Esophagus muscularis mucosa (tissue), 4 donors: ENCODE results near the gene TTC12. TPM values are rescaled to one million over a fixed set of nuclear protein-coding genes. Genes with fewer than 3 reads are reported as not detected.

Experiments used
- DNase-seq: peaks from one replicate; pipeline ENCODE4 v3.0.0-alpha.2; 2017; ENCODE audit errors: extremely low spot score
- H3K27ac ChIP-seq, 4 donors: fragments of 200-600 bp; sonication (generic); replicated peaks in 1 of 4; 1 replicate in 3 of 4; 2 replicates in 1 of 4; pipeline ENCODE4 v1.5.1; 2016 to 2019; ENCODE audit warnings: mild to moderate bottlenecking in 1 of 4
- H3K27me3 ChIP-seq, 4 donors: fragments of 200-600 bp; sonication (generic); one replicate each; pipeline versions ENCODE4 v1.5.1 to v1.6.0; 2016 to 2019
- H3K36me3 ChIP-seq, 4 donors: fragments of 200-600 bp; sonication (generic); one replicate each; pipeline ENCODE4 v1.5.1; 2016 to 2019
- H3K4me1 ChIP-seq, 4 donors: fragments of 200-600 bp; sonication (generic); one replicate each; pipeline ENCODE4 v1.5.1; 2016 to 2019
- H3K4me3 ChIP-seq, 4 donors: fragments of 200-600 bp; sonication (generic); 1 replicate in 2 of 4; 2 replicates in 2 of 4; pipeline ENCODE4 v1.5.1; 2016 to 2019; ENCODE audit warnings: mild to moderate bottlenecking in 4 of 4, moderate library complexity in 1 of 4
- H3K9me3 ChIP-seq, 4 donors: fragments of 200-600 bp; sonication (generic); 1 replicate in 3 of 4; 2 replicates in 1 of 4; pipeline ENCODE4 v1.5.1; 2016 to 2019
- EP300 ChIP-seq: sonication (generic); formaldehyde crosslinking; IDR thresholded peaks from one replicate; pipeline ENCODE4 v1.6.1; 2017; ENCODE audit warnings: antibody characterized with exemption
- POLR2A ChIP-seq: fragments of 450-650 bp; IDR thresholded peaks from one replicate; pipeline ENCODE4 v1.6.1; 2017; ENCODE audit warnings: antibody characterized with exemption, moderate library complexity, mild to moderate bottlenecking, low read depth
- POLR2AphosphoS5 ChIP-seq, 2 donors: sonication (generic); formaldehyde crosslinking; IDR thresholded peaks; one replicate each; pipeline ENCODE4 v1.6.1; 2017; ENCODE audit warnings: antibody characterized with exemption in 2 of 2
- WGBS: methylation state at CpG from one replicate; pipeline ENCODE4 v1.1.5; 2018; 5-methylcytosine and 5-hydroxymethylcytosine counted together
- intact Hi-C: fragments of 100-400 bp; cut with DNase I; formaldehyde crosslinking; loops from one replicate; pipeline ENCODE4 v1.15.1; 2023
- total RNA-seq, 4 donors: library from RNA; depleted of rRNA; stranded (reverse); fragments of >200 nt; gene quantifications; one replicate each; pipeline versions ENCODE4 v1.1.0 to v1.2.1, GENCODE V29; 2016
- TF ChIP-seq, protein P1 (sequence below), 3 experiments: fragments of 200-600 bp in 2 of 3; fragments of 450-650 bp in 1 of 3; sonication (generic) in 2 of 3; IDR thresholded peaks; one replicate each; pipeline ENCODE4 v1.5.1; 2017 to 2019; ENCODE audit warnings: antibody characterized with exemption in 3 of 3, mild to moderate bottlenecking in 2 of 3, moderate library complexity in 1 of 3

Gene TTC12
- total RNA-seq, 4 donors from 2014 or later: 10.4 to 16.2 (median 13.3) TPM

- peak within 1 kb of the TSS; percentile 9 to 31 (median 20) for H3K4me3 ChIP-seq
- intact Hi-C loops: no loop called here
- TF ChIP-seq POLR2A: no peak
- TF ChIP-seq, protein P1, sequence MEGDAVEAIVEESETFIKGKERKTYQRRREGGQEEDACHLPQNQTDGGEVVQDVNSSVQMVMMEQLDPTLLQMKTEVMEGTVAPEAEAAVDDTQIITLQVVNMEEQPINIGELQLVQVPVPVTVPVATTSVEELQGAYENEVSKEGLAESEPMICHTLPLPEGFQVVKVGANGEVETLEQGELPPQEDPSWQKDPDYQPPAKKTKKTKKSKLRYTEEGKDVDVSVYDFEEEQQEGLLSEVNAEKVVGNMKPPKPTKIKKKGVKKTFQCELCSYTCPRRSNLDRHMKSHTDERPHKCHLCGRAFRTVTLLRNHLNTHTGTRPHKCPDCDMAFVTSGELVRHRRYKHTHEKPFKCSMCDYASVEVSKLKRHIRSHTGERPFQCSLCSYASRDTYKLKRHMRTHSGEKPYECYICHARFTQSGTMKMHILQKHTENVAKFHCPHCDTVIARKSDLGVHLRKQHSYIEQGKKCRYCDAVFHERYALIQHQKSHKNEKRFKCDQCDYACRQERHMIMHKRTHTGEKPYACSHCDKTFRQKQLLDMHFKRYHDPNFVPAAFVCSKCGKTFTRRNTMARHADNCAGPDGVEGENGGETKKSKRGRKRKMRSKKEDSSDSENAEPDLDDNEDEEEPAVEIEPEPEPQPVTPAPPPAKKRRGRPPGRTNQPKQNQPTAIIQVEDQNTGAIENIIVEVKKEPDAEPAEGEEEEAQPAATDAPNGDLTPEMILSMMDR (IDR thresholded peaks at IDR 0.05): peak in 2 of 3 experiments; percentile 11 to 14
- peaks cover 0 to 10% (median 9%) of the 10 kb centered on the region in 4 donors for H3K4me1 ChIP-seq
- peaks cover 0 to 51% (median 13%) of the 10 kb centered on the region in 4 donors for H3K27me3 ChIP-seq
- WGBS: 18% methylated on average over 12 of the region's 46 CpGs
- H3K9me3 ChIP-seq: no peaks in the 10 kb centered on the region
- no peak within 1 kb of the TSS for H3K27ac ChIP-seq
- H3K36me3 ChIP-seq: no peaks in the 10 kb centered on the region
- DNase-seq: no peak
These were observed 73.3 kb downstream of the TTC12 start, which contains the start of gene ANKK1 for GRCh38 chr11:113387605-113388211. TSS of gene ANKK1 (plus strand) at chr11:113387779. CDS start at chr11:113387885, 106 bp downstream.

DNA sequence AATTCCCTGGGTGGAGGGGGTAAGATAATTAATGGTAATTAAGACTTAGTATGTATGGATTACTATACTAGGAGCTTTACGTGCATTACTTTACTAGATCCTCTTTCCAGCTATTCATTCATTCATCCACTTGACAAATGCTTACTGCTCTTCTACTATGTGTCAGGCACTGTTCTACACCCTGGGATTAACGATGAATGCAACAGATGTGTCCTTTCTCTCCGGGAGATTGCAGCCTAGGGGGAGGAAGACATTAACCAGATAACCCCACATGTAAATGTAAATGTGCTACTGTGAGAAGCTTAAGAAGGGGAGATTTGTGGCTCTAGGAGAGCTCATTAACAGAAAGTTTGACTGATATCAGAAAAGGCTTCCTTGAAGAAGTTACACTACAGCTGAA, 74.9 kb downstream of the TTC12 start:
- H3K27me3 ChIP-seq: peaks cover 0 to 51% (median 13%) of the 10 kb centered on the region in 4 donors
- intact Hi-C loops: no loop called here
- DNase-seq: no peak
- H3K27ac ChIP-seq: no peak overlapping the region
- 38% methylated on average over 3 of the region's 3 CpGs for WGBS
- peaks cover 0 to 10% (median 9%) of the 10 kb centered on the region in 4 donors for H3K4me1 ChIP-seq
- H3K4me3 ChIP-seq: no peak overlapping the region
- no peaks in the 10 kb centered on the region for H3K36me3 ChIP-seq
- TF ChIP-seq EP300 (no peak), POLR2A (no peak), POLR2AphosphoS5 (IDR thresholded peaks at IDR 0.05) (no peak)
- TF ChIP-seq, protein P1 (IDR thresholded peaks at IDR 0.05): no peak
- H3K9me3 ChIP-seq: no peaks in the 10 kb centered on the region

DNA sequence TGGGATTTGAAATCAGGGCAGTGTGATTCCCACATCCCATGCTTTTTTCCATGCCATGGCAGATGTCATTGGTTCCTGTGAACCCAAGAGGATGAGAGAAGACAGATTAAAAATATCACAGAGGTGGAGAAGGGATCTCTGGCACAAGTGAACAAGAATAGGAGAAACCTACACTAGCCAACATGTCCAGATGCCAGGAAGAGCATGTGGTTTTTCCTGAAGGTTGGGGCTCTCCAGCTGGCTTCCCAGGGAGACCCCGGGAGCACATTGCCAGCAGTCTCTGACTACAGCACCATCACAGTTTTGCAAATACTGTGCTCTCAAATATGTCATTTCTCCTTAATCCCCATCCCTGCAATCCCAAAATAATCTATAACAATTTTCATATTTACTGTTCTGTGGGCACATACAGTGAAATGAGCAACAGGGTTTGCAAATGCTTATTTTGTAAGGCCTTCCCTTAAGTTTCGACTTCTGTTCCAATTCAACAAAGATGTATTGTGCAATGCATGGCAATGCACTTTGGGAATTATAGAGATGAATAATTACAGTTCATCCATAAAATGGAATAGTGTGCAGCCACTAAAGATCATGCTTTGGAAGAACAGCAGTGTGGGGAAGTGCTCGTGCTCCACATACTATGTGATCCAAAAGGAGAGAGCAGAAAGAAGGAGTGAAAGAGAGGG, 78.0 kb downstream of the TTC12 start:
- peaks cover 0 to 40% (median 9%) of the 10 kb centered on the region in 4 donors for H3K27me3 ChIP-seq
- TF ChIP-seq POLR2A (no peak), POLR2AphosphoS5 (IDR thresholded peaks at IDR 0.05) (no peak), EP300 (no peak)
- TF ChIP-seq, protein P1 (IDR thresholded peaks at IDR 0.05): no peak
- no peak for DNase-seq
- 75% methylated on average over 3 of the region's 3 CpGs for WGBS
- peaks cover 0 to 9% (median 8%) of the 10 kb centered on the region in 4 donors for H3K4me1 ChIP-seq
- no peaks in the 10 kb centered on the region for H3K36me3 ChIP-seq
- intact Hi-C loops: no loop called here
- no peaks in the 10 kb centered on the region for H3K9me3 ChIP-seq
- no peak overlapping the region for H3K4me3 ChIP-seq
- H3K27ac ChIP-seq: no peak overlapping the region

DNA sequence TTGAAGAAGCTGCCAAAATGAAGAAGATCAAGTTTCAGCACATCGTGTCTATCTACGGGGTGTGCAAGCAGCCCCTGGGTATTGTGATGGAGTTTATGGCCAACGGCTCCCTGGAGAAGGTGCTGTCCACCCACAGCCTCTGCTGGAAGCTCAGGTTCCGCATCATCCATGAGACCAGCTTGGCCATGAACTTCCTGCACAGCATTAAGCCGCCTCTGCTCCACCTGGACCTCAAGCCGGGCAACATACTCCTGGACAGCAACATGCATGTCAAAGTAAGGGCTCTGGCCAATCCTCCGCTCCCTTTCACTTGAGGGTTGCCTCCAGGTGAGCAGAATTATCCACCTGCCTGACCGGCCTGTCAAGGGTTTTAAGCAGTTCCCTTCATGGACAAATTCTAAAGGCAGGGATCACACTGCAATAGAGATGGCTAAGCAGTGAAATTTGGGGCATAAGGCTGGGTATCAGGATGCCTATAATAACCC, 79.2 kb downstream of the TTC12 start:
- Histone ChIP-seq H3K27me3 (peaks cover 0 to 29% (median 0%) of the 10 kb centered on the region in 4 donors), H3K27ac (no peak overlapping the region), H3K9me3 (no peaks in the 10 kb centered on the region), H3K4me3 (no peak overlapping the region), H3K36me3 (no peaks in the 10 kb centered on the region), H3K4me1 (no peaks in the 10 kb centered on the region)
- WGBS: 75% methylated on average over 5 of the region's 8 CpGs
- intact Hi-C loops: no loop called here
- no peak for DNase-seq
- TF ChIP-seq EP300: no peak
- TF ChIP-seq POLR2AphosphoS5 (IDR thresholded peaks at IDR 0.05): no peak
- TF ChIP-seq, protein P1 (IDR thresholded peaks at IDR 0.05): no peak
- no peak for TF ChIP-seq POLR2A
